Activated CD4-positive, alpha-beta T cell treated with anti-CD3 and anti-CD28 coated beads, Interleukin-2, amount 10 ng/mL, durations not matched to agents 24 days and 14 days (primary cell): Measurements from ENCODE around the gene IRX6. TPM values are rescaled to one million over a fixed set of nuclear protein-coding genes. Genes with fewer than 3 reads are reported as not detected.

Source experiments
- DNase-seq: peaks from one replicate; pipeline ENCODE4 v3.0.0; 2022
- H3K27ac Mint-ChIP-seq: one replicate; pipeline ENCODE4 v1.8.0; 2022; ENCODE audit warnings: mild to moderate bottlenecking, mixed read lengths
- H3K27me3 Mint-ChIP-seq: one replicate; pipeline ENCODE4 v1.8.0; 2022; ENCODE audit warnings: mixed read lengths
- H3K36me3 Mint-ChIP-seq: one replicate; pipeline ENCODE4 v1.8.0; 2022; ENCODE audit warnings: low read depth, mild to moderate bottlenecking, mixed read lengths
- H3K4me1 Mint-ChIP-seq: one replicate; pipeline ENCODE4 v1.8.0; 2021; ENCODE audit warnings: mixed read lengths
- H3K4me3 Mint-ChIP-seq: one replicate; pipeline ENCODE4 v1.8.0; 2022; ENCODE audit warnings: mild to moderate bottlenecking, moderate library complexity, mixed read lengths
- H3K9me3 Mint-ChIP-seq: one replicate; pipeline ENCODE4 v1.8.0; 2021; ENCODE audit warnings: mixed read lengths
- intact Hi-C: fragments of 100-400 bp; cut with micrococcal nuclease; formaldehyde crosslinking; loops from one replicate; pipeline ENCODE4 v1.15.1; 2023
- total RNA-seq: library from RNA; stranded (reverse); gene quantifications from 2 replicates; pipeline ENCODE4 v1.2.3, GENCODE V29; 2022

Gene IRX6
- total RNA-seq, 1 donor from 2014 or later = not detected

- no peaks in the 10 kb centered on the region for H3K36me3 Mint-ChIP-seq
- no peaks in the 10 kb centered on the region for H3K4me1 Mint-ChIP-seq
- H3K27ac Mint-ChIP-seq = no peak overlapping the region
- intact Hi-C loops = loop anchor here (5.0 to 10.0 kb wide), 2 partner anchors 392 to 1044 kb away; partner anchors contain the start of gene IRX3
- H3K9me3 Mint-ChIP-seq = no peaks in the 10 kb centered on the region
- no peak for DNase-seq
- H3K4me3 Mint-ChIP-seq = no peak overlapping the region
- peaks cover 70% of the 10 kb centered on the region for H3K27me3 Mint-ChIP-seq
These were observed 4.9 kb downstream of the IRX6 start for GRCh38 chr16:55328611-55329569.

GRCh38 chr16:55329791-55330428, 5.9 kb downstream of the IRX6 start:
- Mint-ChIP-seq H3K4me1 (no peaks in the 10 kb centered on the region), H3K27me3 (peaks cover 70% of the 10 kb centered on the region), H3K9me3 (no peaks in the 10 kb centered on the region), H3K36me3 (no peaks in the 10 kb centered on the region), H3K27ac (no peak overlapping the region), H3K4me3 (no peak overlapping the region)
- intact Hi-C loops = loop anchor here (5.0 to 10.0 kb wide), 2 partner anchors 393 to 1045 kb away; partner anchors contain the start of gene IRX3
- DNase-seq = no peak

GRCh38 chr16:55330781-55331647, 7.0 kb downstream of the IRX6 start:
- Mint-ChIP-seq H3K9me3 (no peaks in the 10 kb centered on the region), H3K27ac (no peak overlapping the region), H3K36me3 (no peaks in the 10 kb centered on the region), H3K4me3 (no peak overlapping the region), H3K4me1 (no peaks in the 10 kb centered on the region), H3K27me3 (peaks cover 62% of the 10 kb centered on the region)
- intact Hi-C loops = no loop called here
- no peak for DNase-seq

GRCh38 chr16:55331648-55332185, 7.7 kb downstream of the IRX6 start:
- Mint-ChIP-seq H3K27ac (no peak overlapping the region), H3K9me3 (no peaks in the 10 kb centered on the region), H3K4me1 (no peaks in the 10 kb centered on the region), H3K4me3 (no peak overlapping the region), H3K36me3 (no peaks in the 10 kb centered on the region), H3K27me3 (peaks cover 57% of the 10 kb centered on the region)
- intact Hi-C loops = no loop called here
- no peak for DNase-seq

GRCh38 chr16:55333684-55334083, 9.7 kb downstream of the IRX6 start:
- H3K27ac Mint-ChIP-seq = no peak overlapping the region
- DNase-seq = no peak
- H3K4me1 Mint-ChIP-seq = no peaks in the 10 kb centered on the region
- H3K9me3 Mint-ChIP-seq = no peaks in the 10 kb centered on the region
- peaks cover 43% of the 10 kb centered on the region for H3K27me3 Mint-ChIP-seq
- intact Hi-C loops = no loop called here
- no peak overlapping the region for H3K4me3 Mint-ChIP-seq
- no peaks in the 10 kb centered on the region for H3K36me3 Mint-ChIP-seq

GRCh38 chr16:55338646-55339045, 14.6 kb downstream of the IRX6 start:
- Mint-ChIP-seq H3K4me1 (no peaks in the 10 kb centered on the region), H3K9me3 (no peaks in the 10 kb centered on the region), H3K27me3 (peaks cover 4% of the 10 kb centered on the region), H3K4me3 (no peak overlapping the region), H3K36me3 (no peaks in the 10 kb centered on the region), H3K27ac (no peak overlapping the region)
- no peak for DNase-seq
- intact Hi-C loops = no loop called here

- no peaks in the 10 kb centered on the region for H3K9me3 Mint-ChIP-seq
These were observed 16.4 kb downstream of the IRX6 start for GRCh38 chr16:55340445-55340844.

GRCh38 chr16:55341681-55342080, 17.7 kb downstream of the IRX6 start:
- H3K4me3 Mint-ChIP-seq = no peak overlapping the region
- no peaks in the 10 kb centered on the region for H3K9me3 Mint-ChIP-seq
- no peak for DNase-seq
- no peaks in the 10 kb centered on the region for H3K4me1 Mint-ChIP-seq
- no peaks in the 10 kb centered on the region for H3K36me3 Mint-ChIP-seq
- peaks cover 4% of the 10 kb centered on the region for H3K27me3 Mint-ChIP-seq
- no peak overlapping the region for H3K27ac Mint-ChIP-seq
- intact Hi-C loops = no loop called here

More at GRCh38 chr16:55340445-55340844, 16.4 kb downstream of the IRX6 start:
- no peak overlapping the region for H3K27ac Mint-ChIP-seq
- no peak overlapping the region for H3K4me3 Mint-ChIP-seq
- intact Hi-C loops = no loop called here
- H3K27me3 Mint-ChIP-seq = peaks cover 4% of the 10 kb centered on the region
- no peaks in the 10 kb centered on the region for H3K36me3 Mint-ChIP-seq
- H3K4me1 Mint-ChIP-seq = no peaks in the 10 kb centered on the region
- DNase-seq = no peak

GRCh38 chr16:55346475-55346874, 22.5 kb downstream of the IRX6 start:
- Mint-ChIP-seq H3K27me3 (no peaks in the 10 kb centered on the region), H3K4me3 (no peak overlapping the region), H3K36me3 (no peaks in the 10 kb centered on the region), H3K4me1 (no peaks in the 10 kb centered on the region), H3K9me3 (no peaks in the 10 kb centered on the region), H3K27ac (no peak overlapping the region)
- no peak for DNase-seq
- intact Hi-C loops = no loop called here

- H3K27me3 Mint-ChIP-seq = no peaks in the 10 kb centered on the region
- DNase-seq = no peak
- intact Hi-C loops = no loop called here
- H3K4me3 Mint-ChIP-seq = no peak overlapping the region
- H3K27ac Mint-ChIP-seq = no peak overlapping the region
- H3K36me3 Mint-ChIP-seq = no peaks in the 10 kb centered on the region
- H3K4me1 Mint-ChIP-seq = no peaks in the 10 kb centered on the region
- H3K9me3 Mint-ChIP-seq = no peaks in the 10 kb centered on the region
These were observed 25.9 kb downstream of the IRX6 start for GRCh38 chr16:55349867-55350266.

GRCh38 chr16:55350984-55351383, 27.0 kb downstream of the IRX6 start:
- H3K27me3 Mint-ChIP-seq = no peaks in the 10 kb centered on the region
- H3K9me3 Mint-ChIP-seq = no peaks in the 10 kb centered on the region
- H3K27ac Mint-ChIP-seq = no peak overlapping the region
- H3K4me1 Mint-ChIP-seq = no peaks in the 10 kb centered on the region
- intact Hi-C loops = no loop called here
- H3K4me3 Mint-ChIP-seq = no peak overlapping the region
- no peaks in the 10 kb centered on the region for H3K36me3 Mint-ChIP-seq
- DNase-seq = no peak

GRCh38 chr16:55351936-55352335, 27.9 kb downstream of the IRX6 start:
- Mint-ChIP-seq H3K36me3 (no peaks in the 10 kb centered on the region), H3K9me3 (no peaks in the 10 kb centered on the region), H3K4me3 (no peak overlapping the region), H3K27ac (no peak overlapping the region), H3K4me1 (no peaks in the 10 kb centered on the region), H3K27me3 (no peaks in the 10 kb centered on the region)
- DNase-seq = no peak
- intact Hi-C loops = no loop called here

GRCh38 chr16:55357241-55357640, 33.2 kb downstream of the IRX6 start:
- Mint-ChIP-seq H3K27ac (no peak overlapping the region), H3K4me3 (no peak overlapping the region)

More at GRCh38 chr16:55357241-55357640, 33.2 kb downstream of the IRX6 start:
- H3K9me3 Mint-ChIP-seq = no peaks in the 10 kb centered on the region
- H3K27me3 Mint-ChIP-seq = no peaks in the 10 kb centered on the region
- intact Hi-C loops = no loop called here
- no peaks in the 10 kb centered on the region for H3K36me3 Mint-ChIP-seq
- no peak for DNase-seq
- H3K4me1 Mint-ChIP-seq = no peaks in the 10 kb centered on the region
